Renal pelvis (tissue), 4 donors: ENCODE results near the gene ZIC4. TPM values are rescaled to one million over a fixed set of nuclear protein-coding genes. Genes with fewer than 3 reads are reported as not detected.

ENCODE experiments used
- DNase-seq: peaks from one replicate; pipeline ENCODE4 v3.0.0-alpha.2; 2013
- polyA plus RNA-seq, 3 donors: library from polyadenylated mRNA; unstranded; fragments of 120-200 nt; gene quantifications; one replicate each; pipeline ENCODE4 v1.2.1, GENCODE V29; 2013; ENCODE audit not compliant: insufficient read length in 3 of 3

Gene ZIC4
- polyA plus RNA-seq, 3 donors: 0.10 TPM; not detected in 2

GRCh38 chr3:147418808-147419701 is 12.7 kb upstream of the ZIC4 start:
- no peak for DNase-seq

- DNase-seq: no peak
Measured at GRCh38 chr3:147418371-147418781, 12.0 kb upstream of the ZIC4 start.

- DNase-seq: no peak
Measured at GRCh38 chr3:147417551-147418295, 11.4 kb upstream of the ZIC4 start.

- DNase-seq: no peak
Measured at GRCh38 chr3:147416931-147417330, 10.6 kb upstream of the ZIC4 start.

GRCh38 chr3:147415874-147416273 is 9.5 kb upstream of the ZIC4 start:
- no peak for DNase-seq

GRCh38 chr3:147415286-147415685 is 8.9 kb upstream of the ZIC4 start:
- no peak for DNase-seq

GRCh38 chr3:147414390-147415138 is 8.2 kb upstream of the ZIC4 start:
- DNase-seq: no peak

- no peak for DNase-seq
Measured at GRCh38 chr3:147413686-147414389, 7.5 kb upstream of the ZIC4 start.

GRCh38 chr3:147412917-147413685 is 6.8 kb upstream of the ZIC4 start:
- no peak for DNase-seq

- no peak for DNase-seq
Measured at GRCh38 chr3:147412261-147412916, 6.0 kb upstream of the ZIC4 start.

GRCh38 chr3:147411815-147412241 is 5.5 kb upstream of the ZIC4 start:
- DNase-seq: no peak

- DNase-seq: no peak
Measured at GRCh38 chr3:147411238-147411814, 5.0 kb upstream of the ZIC4 start.

GRCh38 chr3:147410526-147411237 is 4.3 kb upstream of the ZIC4 start:
- DNase-seq: no peak

- no peak for DNase-seq
Measured at GRCh38 chr3:147410116-147410525, 3.8 kb upstream of the ZIC4 start.

GRCh38 chr3:147409143-147410115 is 3.1 kb upstream of the ZIC4 start, which contains the start of gene ZIC1:
ZIC1 (plus strand) TSS chr3:147409365; CDS start chr3:147410113, 748 bp downstream.
- no peak for DNase-seq

GRCh38 chr3:147408188-147409100 is 2.1 kb upstream of the ZIC4 start:
- no peak for DNase-seq
